Glutamatergic neuron (in vitro differentiated cells): ENCODE data around the gene PRSS21. TPM values are rescaled to one million over a fixed set of nuclear protein-coding genes. Genes with fewer than 3 reads are reported as not detected.
A peak's percentile ranks its signal among the peaks of the same experiment; 100 is the strongest.

ENCODE experiments used
- DNase-seq: peaks from one replicate; pipeline ENCODE4 v3.0.0; 2022
- H3K27ac Mint-ChIP-seq: one replicate; pipeline ENCODE4 v1.8.0; 2020; ENCODE audit warnings: mild to moderate bottlenecking, mixed read lengths, inconsistent platforms; ENCODE audit not compliant: unreplicated experiment
- H3K27me3 Mint-ChIP-seq: one replicate; pipeline ENCODE4 v1.8.0; 2020; ENCODE audit warnings: mild to moderate bottlenecking, moderate library complexity, mixed read lengths, inconsistent platforms; ENCODE audit not compliant: unreplicated experiment
- H3K36me3 Mint-ChIP-seq: one replicate; pipeline ENCODE4 v1.8.0; 2020; ENCODE audit warnings: mild to moderate bottlenecking, mixed read lengths, inconsistent platforms; ENCODE audit not compliant: unreplicated experiment
- H3K4me1 Mint-ChIP-seq: one replicate; pipeline ENCODE4 v1.8.0; 2020; ENCODE audit warnings: mild to moderate bottlenecking, low read depth, mixed read lengths, inconsistent platforms; ENCODE audit not compliant: unreplicated experiment
- H3K4me3 Mint-ChIP-seq: one replicate; pipeline ENCODE4 v1.8.0; 2020; ENCODE audit warnings: mild to moderate bottlenecking, mixed read lengths, inconsistent platforms; ENCODE audit not compliant: unreplicated experiment
- H3K9me3 Mint-ChIP-seq: one replicate; pipeline ENCODE4 v1.8.0; 2020; ENCODE audit warnings: mild to moderate bottlenecking, moderate library complexity, mixed read lengths, inconsistent platforms; ENCODE audit not compliant: unreplicated experiment
- total RNA-seq: library from RNA; stranded (reverse); fragmentation: NEBNext Ultra II Directional; extraction: Animal tissue kit (Norgen Biotek cat#: 25700); gene quantifications from one replicate; pipeline ENCODE4 v1.2.1, GENCODE V29; 2021; ENCODE audit not compliant: unreplicated experiment
- TF ChIP-seq, protein P1 (sequence below): fragments of 200-600 bp; sonication (generic); IDR thresholded peaks from one replicate; pipeline ENCODE4 v1.5.0; 2021; ENCODE audit not compliant: partially characterized antibody, unreplicated experiment

The PRSS21 gene
- total RNA-seq, 1 donor from 2014 or later = not detected

DNA sequence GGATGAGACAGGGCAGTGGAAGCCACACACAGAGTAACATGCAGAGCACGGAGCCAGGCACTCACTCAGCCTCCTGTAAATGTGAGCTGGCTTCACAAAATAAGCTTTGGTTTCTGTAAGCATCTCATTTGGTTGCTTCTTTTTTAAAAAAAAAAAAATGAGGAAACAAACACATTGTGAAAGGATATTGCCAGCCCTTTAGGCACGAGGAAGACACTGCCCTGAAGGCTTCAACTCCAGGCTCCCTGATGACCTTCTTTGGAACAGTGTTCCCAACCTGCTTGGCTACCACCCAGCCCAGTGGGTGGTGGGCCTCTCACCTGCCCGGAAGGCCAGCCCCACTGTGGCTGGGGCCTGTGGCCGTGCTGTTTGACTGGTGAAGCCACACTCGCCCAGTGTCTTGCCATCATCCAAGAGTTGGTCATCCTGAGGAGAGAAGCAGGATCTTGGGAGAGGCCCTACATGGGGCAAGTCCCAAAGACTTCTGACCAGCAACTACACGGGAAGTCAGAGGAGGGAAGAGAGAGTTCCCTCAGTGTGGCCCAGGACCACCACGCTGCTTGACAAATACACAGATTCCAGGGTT, 41.8 kb upstream of the PRSS21 start:
- Mint-ChIP-seq H3K4me1 (peaks cover 10% of the 10 kb centered on the region), H3K36me3 (no peaks in the 10 kb centered on the region), H3K27me3 (peaks cover 16% of the 10 kb centered on the region), H3K9me3 (peaks cover 8% of the 10 kb centered on the region), H3K4me3 (peak overlapping the region; percentile 99), H3K27ac (peak overlapping the region; percentile 38)
- TF ChIP-seq, protein P1, sequence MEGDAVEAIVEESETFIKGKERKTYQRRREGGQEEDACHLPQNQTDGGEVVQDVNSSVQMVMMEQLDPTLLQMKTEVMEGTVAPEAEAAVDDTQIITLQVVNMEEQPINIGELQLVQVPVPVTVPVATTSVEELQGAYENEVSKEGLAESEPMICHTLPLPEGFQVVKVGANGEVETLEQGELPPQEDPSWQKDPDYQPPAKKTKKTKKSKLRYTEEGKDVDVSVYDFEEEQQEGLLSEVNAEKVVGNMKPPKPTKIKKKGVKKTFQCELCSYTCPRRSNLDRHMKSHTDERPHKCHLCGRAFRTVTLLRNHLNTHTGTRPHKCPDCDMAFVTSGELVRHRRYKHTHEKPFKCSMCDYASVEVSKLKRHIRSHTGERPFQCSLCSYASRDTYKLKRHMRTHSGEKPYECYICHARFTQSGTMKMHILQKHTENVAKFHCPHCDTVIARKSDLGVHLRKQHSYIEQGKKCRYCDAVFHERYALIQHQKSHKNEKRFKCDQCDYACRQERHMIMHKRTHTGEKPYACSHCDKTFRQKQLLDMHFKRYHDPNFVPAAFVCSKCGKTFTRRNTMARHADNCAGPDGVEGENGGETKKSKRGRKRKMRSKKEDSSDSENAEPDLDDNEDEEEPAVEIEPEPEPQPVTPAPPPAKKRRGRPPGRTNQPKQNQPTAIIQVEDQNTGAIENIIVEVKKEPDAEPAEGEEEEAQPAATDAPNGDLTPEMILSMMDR = no peak
- no peak for DNase-seq

- peaks cover 16% of the 10 kb centered on the region for H3K27me3 Mint-ChIP-seq
- no peaks in the 10 kb centered on the region for H3K36me3 Mint-ChIP-seq
- peak overlapping the region; percentile 97 for H3K27ac Mint-ChIP-seq
- peak overlapping the region; percentile 99 for H3K4me3 Mint-ChIP-seq
- H3K9me3 Mint-ChIP-seq = peaks cover 8% of the 10 kb centered on the region
- no peak for DNase-seq
- TF ChIP-seq, protein P1 = no peak
- H3K4me1 Mint-ChIP-seq = peaks cover 10% of the 10 kb centered on the region
Measured at GRCh38 chr16:2775765-2776499, 41.1 kb upstream of the PRSS21 start.

DNA sequence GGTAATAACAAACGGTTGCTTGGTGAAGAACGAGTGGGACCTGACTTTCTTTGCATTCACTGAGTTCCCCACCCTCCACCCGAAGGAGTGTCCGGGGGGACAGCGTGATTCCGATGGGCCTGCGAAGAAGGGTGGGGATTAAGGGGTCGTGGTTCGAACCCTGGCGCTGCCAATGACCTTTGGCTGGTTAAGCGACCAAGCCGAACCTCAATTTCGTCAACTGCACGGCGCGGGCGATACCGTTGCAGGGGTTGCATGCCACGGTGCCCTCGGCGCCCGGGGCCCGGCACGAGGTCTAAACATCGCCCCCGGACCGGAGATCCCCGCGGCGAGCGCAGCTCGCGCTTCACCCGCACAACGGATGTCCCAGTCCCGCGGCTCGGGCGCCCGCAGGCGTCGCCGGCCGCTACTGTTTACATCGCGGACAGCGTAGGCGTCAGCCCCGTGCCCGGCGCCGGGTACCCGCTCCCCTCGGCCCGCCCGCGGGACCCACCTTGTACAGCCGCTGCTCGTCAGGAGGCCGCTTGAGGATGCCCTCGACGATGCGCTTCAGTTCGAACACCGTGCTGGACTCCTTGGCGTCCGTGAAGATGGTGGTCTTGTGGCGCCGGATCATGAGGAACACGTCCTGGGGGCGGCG, 40.4 kb upstream of the PRSS21 start:
- Mint-ChIP-seq H3K4me1 (peaks cover 10% of the 10 kb centered on the region), H3K27ac (peak overlapping the region; percentile 97), H3K9me3 (peaks cover 8% of the 10 kb centered on the region), H3K4me3 (peak overlapping the region; percentile 99), H3K36me3 (no peaks in the 10 kb centered on the region), H3K27me3 (peaks cover 16% of the 10 kb centered on the region)
- DNase-seq = peak; percentile 46
- TF ChIP-seq, protein P1 = no peak

GRCh38 chr16:2777231-2777902, 39.7 kb upstream of the PRSS21 start, which contains the start of gene ELOB:
Gene ELOB, minus strand, starts transcription at chr16:2777280. Its CDS starts 41 bp downstream, at chr16:2777239.
- peak within 1 kb of the TSS; percentile 99 for H3K4me3 Mint-ChIP-seq
- TF ChIP-seq, protein P1 = no peak
- H3K36me3 Mint-ChIP-seq = no peaks in the 10 kb centered on the region
- H3K27me3 Mint-ChIP-seq = peaks cover 16% of the 10 kb centered on the region
- peaks cover 9% of the 10 kb centered on the region for H3K9me3 Mint-ChIP-seq
- peak; percentile 93 for DNase-seq
- peak within 1 kb of the TSS; percentile 97 for H3K27ac Mint-ChIP-seq
- H3K4me1 Mint-ChIP-seq = peaks cover 10% of the 10 kb centered on the region
